GM12878 (cell line): ENCODE measurements around the gene NUP54. TPM values are rescaled to one million over a fixed set of nuclear protein-coding genes. Genes with fewer than 3 reads are reported as not detected.

Source experiments
- ATAC-seq: fragments of 200-7000 bp; cut with Tn5 transposase; 3 replicates; pipeline ENCODE4 v1.9.1; 2020; ENCODE audit warnings: mild to moderate bottlenecking, moderate library complexity
- BruUV-seq: library from RNA; stranded (reverse); fragments of 400-500 nt; replicated peaks from 2 replicates; lab custom pipeline; 2021; lab: Mats Ljungman, UMichigan
- CTCF ChIA-PET: fragments of 300-600 bp; sonication (Branson Sonifier 250); formaldehyde crosslinking; extraction: SDS; loops from one replicate; lab custom pipeline; 2021; ENCODE audit warnings: inconsistent platforms; lab: Yijun Ruan, JAX
- POLR2A ChIA-PET: fragments of 350-600 bp; formaldehyde crosslinking; extraction: SDS; loops from one replicate; lab custom pipeline; 2021; ENCODE audit warnings: inconsistent platforms; lab: Charles Lee
- RAD21 ChIA-PET: fragments of 300-600 bp; sonication (Branson Sonifier 250); formaldehyde crosslinking; loops from one replicate; lab custom pipeline; 2023; ENCODE audit warnings: antibody characterized with exemption; ENCODE audit not compliant: unreplicated experiment; lab: Charles Lee
- SMC1A ChIA-PET: fragments of 300-600 bp; sonication (Branson Sonifier 250); formaldehyde crosslinking; loops from one replicate; lab custom pipeline; 2023; ENCODE audit not compliant: unreplicated experiment, uncharacterized antibody; lab: Charles Lee
- DNase-seq: peaks from one replicate; pipeline ENCODE4 v3.0.0-alpha.2; 2011; ENCODE audit warnings: low read depth, low spot score
- FAIRE-seq: peaks from 3 replicates; lab custom pipeline; 2011; peaks lifted over from hg19 to GRCh38; lab: Jason Lieb, UNC
- H2AFZ ChIP-seq: 2 replicates; pipeline ENCODE4 v1.6.0; 2011; ENCODE audit warnings: low read depth, low read length, control low read depth; ENCODE audit not compliant: control insufficient read depth
- H3K27ac ChIP-seq: 2 replicates; pipeline ENCODE4 v1.5.1; 2011; ENCODE audit warnings: control low read depth; ENCODE audit not compliant: control insufficient read depth, insufficient read depth
- H3K27me3 ChIP-seq, 2 experiments: replicated peaks in 1 of 2; 2 replicates each; pipeline versions ENCODE4 v1.6.0 to v1.6.1; 2011; ENCODE audit warnings: low read length in 1 of 2; ENCODE audit not compliant: control insufficient read depth in 2 of 2, insufficient read depth in 2 of 2
- H3K36me3 ChIP-seq, 2 experiments: 2 replicates each; pipeline ENCODE4 v1.5.1; 2011; ENCODE audit warnings: low read length in 1 of 2; ENCODE audit not compliant: control insufficient read depth in 2 of 2, insufficient read depth in 2 of 2
- H3K4me1 ChIP-seq: 2 replicates; pipeline ENCODE4 v1.6.1; 2011; ENCODE audit warnings: mild to moderate bottlenecking, low read length, moderate library complexity, mixed read lengths; ENCODE audit not compliant: control insufficient read depth, insufficient read depth
- H3K4me2 ChIP-seq: 2 replicates; pipeline ENCODE4 v1.6.0; 2011; ENCODE audit warnings: control low read depth; ENCODE audit not compliant: control insufficient read depth, insufficient read depth
- H3K4me3 ChIP-seq: fragments of 200-600 bp; sonication (generic); 2 replicates; pipeline ENCODE4 v1.5.1; 2016
- H3K79me2 ChIP-seq: 2 replicates; pipeline ENCODE4 v1.6.0; 2011; ENCODE audit warnings: low read length; ENCODE audit not compliant: control insufficient read depth, insufficient read depth
- H3K9ac ChIP-seq: 2 replicates; pipeline ENCODE4 v1.8.0; 2011; ENCODE audit warnings: low read length, control low read depth, mixed read lengths; ENCODE audit not compliant: control insufficient read depth, insufficient read depth
- H3K9me3 ChIP-seq: replicated peaks from 3 replicates; pipeline ENCODE4 v1.5.1; 2011; ENCODE audit warnings: mild to moderate bottlenecking, low read length; ENCODE audit not compliant: control insufficient read depth, insufficient read depth
- H4K20me1 ChIP-seq: 2 replicates; pipeline ENCODE4 v1.6.0; 2011; ENCODE audit not compliant: control insufficient read depth, insufficient read depth
- ATF7 ChIP-seq: fragments of 450-650 bp; IDR thresholded peaks from 2 replicates; pipeline ENCODE4 v1.6.1; 2016; ENCODE audit warnings: low read depth, mild to moderate bottlenecking
- BRCA1 ChIP-seq: IDR thresholded peaks from 2 replicates; pipeline ENCODE4 v1.6.1; 2011; ENCODE audit warnings: low read depth, low read length, improper control_type of control experiment
- CTCF ChIP-seq, 3 experiments: IDR thresholded peaks in 2 of 3; conservative IDR thresholded peaks in 1 of 3; 2 replicates each; pipeline ENCODE4 v1.5.1; 2011; ENCODE audit warnings: low read depth in 3 of 3, low read length in 3 of 3, mild to moderate bottlenecking in 3 of 3, control low read depth in 2 of 3, moderate library complexity in 2 of 3, inconsistent platforms in 1 of 3, mixed read lengths in 1 of 3; ENCODE audit not compliant: control insufficient read depth in 2 of 3, insufficient read depth in 1 of 3; ENCODE audit errors: extremely low read depth in 1 of 3
- E2F4 ChIP-seq: IDR thresholded peaks from 2 replicates; pipeline ENCODE4 v1.6.1; 2012; ENCODE audit warnings: low read depth, low read length, improper control_type of control experiment
- EZH2 ChIP-seq: IDR thresholded peaks from 2 replicates; pipeline ENCODE4 v1.6.1; 2012; ENCODE audit warnings: low read depth, mild to moderate bottlenecking, control low read depth, inconsistent platforms, low read length, borderline replicate concordance; ENCODE audit not compliant: control insufficient read depth
- HDGF ChIP-seq: fragments of 450-650 bp; IDR thresholded peaks from 2 replicates; pipeline ENCODE4 v1.6.1; 2016; ENCODE audit warnings: antibody characterized with exemption
- JUNB ChIP-seq: IDR thresholded peaks from 2 replicates; pipeline ENCODE4 v1.6.1; 2016; ENCODE audit warnings: antibody characterized with exemption, mild to moderate bottlenecking
- JUND ChIP-seq: IDR thresholded peaks from 2 replicates; pipeline ENCODE4 v1.6.1; 2012; ENCODE audit warnings: low read depth, mild to moderate bottlenecking, low read length, improper control_type of control experiment, moderate library complexity
- KDM1A ChIP-seq: fragments of 200-600 bp; sonication (generic); IDR thresholded peaks from 2 replicates; pipeline ENCODE4 v1.6.1; 2016; ENCODE audit warnings: borderline replicate concordance
- MEF2A ChIP-seq: IDR thresholded peaks from 2 replicates; pipeline ENCODE4 v1.6.1; 2011; ENCODE audit warnings: low read depth, mild to moderate bottlenecking, low read length, moderate library complexity; ENCODE audit not compliant: insufficient read depth
- MEF2B ChIP-seq: fragments of 450-650 bp; IDR thresholded peaks from 2 replicates; pipeline ENCODE4 v1.6.1; 2018; ENCODE audit warnings: mild to moderate bottlenecking, moderate library complexity; ENCODE audit not compliant: partially characterized antibody, poor library complexity, severe bottlenecking
- MLLT1 ChIP-seq: fragments of 450-650 bp; IDR thresholded peaks from 2 replicates; pipeline ENCODE4 v1.6.1; 2016; ENCODE audit warnings: mild to moderate bottlenecking
- MXI1 ChIP-seq: fragments of 150-350 bp; IDR thresholded peaks from 2 replicates; pipeline ENCODE4 v1.6.1; 2011; ENCODE audit warnings: low read depth, mild to moderate bottlenecking, inconsistent platforms, low read length, improper control_type of control experiment
- MYB ChIP-seq: fragments of 150-350 bp; IDR thresholded peaks from 2 replicates; pipeline ENCODE4 v1.6.1; 2014; ENCODE audit warnings: mild to moderate bottlenecking, low read depth, low read length, borderline replicate concordance
- NFXL1 ChIP-seq: fragments of 450-650 bp; IDR thresholded peaks from 2 replicates; pipeline ENCODE4 v1.6.1; 2017; ENCODE audit warnings: antibody characterized with exemption, mild to moderate bottlenecking, borderline replicate concordance
- POLR2A ChIP-seq: IDR thresholded peaks from 2 replicates; pipeline ENCODE4 v1.6.1; 2011; ENCODE audit warnings: low read depth, mild to moderate bottlenecking, low read length
- POLR2AphosphoS5 ChIP-seq: IDR thresholded peaks from 2 replicates; pipeline ENCODE4 v1.6.1; 2011; ENCODE audit warnings: mild to moderate bottlenecking, low read length, inconsistent platforms
- RAD51 ChIP-seq: fragments of 450-650 bp; IDR thresholded peaks from 2 replicates; pipeline ENCODE4 v1.6.1; 2016; ENCODE audit warnings: moderate library complexity, mild to moderate bottlenecking, inconsistent platforms
- RUNX3 ChIP-seq: IDR thresholded peaks from 2 replicates; pipeline ENCODE4 v1.6.1; 2012; ENCODE audit warnings: low read length, inconsistent platforms
- SIX5 ChIP-seq: IDR thresholded peaks from 2 replicates; pipeline ENCODE4 v1.6.1; 2011; ENCODE audit warnings: mild to moderate bottlenecking, low read depth, low read length, moderate library complexity; ENCODE audit not compliant: severe bottlenecking
- YY1 ChIP-seq: IDR thresholded peaks from 2 replicates; pipeline ENCODE4 v1.6.1; 2011; ENCODE audit warnings: low read depth, mild to moderate bottlenecking, low read length
- WGBS: methylation state at CpG from one replicate; pipeline ENCODE4 v1.1.6; 2016; ENCODE audit warnings: low lambda C conversion rate; ENCODE audit not compliant: insufficient replicate concordance, insufficient coverage; ENCODE audit errors: missing lambda C conversion rate; 5-methylcytosine and 5-hydroxymethylcytosine counted together
- in situ Hi-C: fragments of 300-500 bp; cut with MboI; formaldehyde crosslinking; loops from 9 replicates; pipeline ENCODE4 v1.14.3; 2018; ENCODE audit warnings: mixed read lengths
- intact Hi-C: fragments of 100-400 bp; cut with micrococcal nuclease; formaldehyde crosslinking; loops from one replicate; pipeline ENCODE4 v1.14.2; 2022; ENCODE audit not compliant: unreplicated experiment
- polyA plus RNA-seq, 11 experiments: library from polyadenylated mRNA; depleted of rRNA in 4 of 11; unstranded in 6 of 11; stranded (reverse) in 5 of 11; fragments of >200 nt; fragmentation: Nextera tagmentation in 4 of 11; fragmentation: Illumina TruSeq in 1 of 11; extraction: Ambion mirVana in 4 of 11; extraction: Trizol in 1 of 11; gene quantifications; 1 replicate in 1 of 11; 2 replicates in 10 of 11; pipeline versions ENCODE4 v1.2.1 to v1.2.3, GENCODE V29; 2011 to 2016; ENCODE audit warnings: inconsistent platforms in 2 of 11, missing spikeins in 2 of 11, low read depth in 1 of 11
- total RNA-seq, 4 experiments: library from RNA; depleted of rRNA in 3 of 4; stranded (reverse); fragments of >200 nt in 3 of 4; fragmentation: Illumina TruSeq in 1 of 4; extraction: Trizol in 1 of 4; gene quantifications; 2 replicates each; pipeline versions ENCODE4 v1.2.1 to v1.2.3, GENCODE V29; 2013 to 2021

Gene NUP54
- total and polyA plus RNA-seq, 10 of the 15 experiments (the other 5 are each of a cell fraction or from before 2014, with no cell fraction given) = 17.5 to 69.0 (median 42.3) TPM

- Histone ChIP-seq H4K20me1 (peaks cover 2% of the 10 kb centered on the region; the same call in 1 of the 2 replicates), H2AFZ (no peak overlapping the region), H3K27ac (no peak overlapping the region), H3K9me3 (no peaks in the 10 kb centered on the region), H3K4me1 (no peaks in the 10 kb centered on the region), H3K4me3 (no peak overlapping the region), H3K27me3 (peaks cover 0 to 3% of the 10 kb centered on the region in 2 experiments; a peak in 1 of 4 replicates), H3K36me3 (no peaks in the 10 kb centered on the region), H3K9ac (no peak overlapping the region), H3K79me2 (no peaks in the 10 kb centered on the region), H3K4me2 (no peak overlapping the region)
- DNase-seq (no peak), FAIRE-seq (no peak), ATAC-seq (peak; percentile 70)
- ChIA-PET SMC1A (interaction anchor here (0.6 to 1.7 kb wide), 6 partner anchors 13 to 191 kb away, joined by 3 to 10 read pairs (median 4); no protein-coding TSS in a partner anchor), POLR2A (no interaction called here), RAD21 (interaction anchor here (1.5 kb wide), 2 partner anchors 91 to 172 kb away, joined by 5 to 8 read pairs; no protein-coding TSS in a partner anchor), CTCF (interaction anchor here (0.5 to 5.5 kb wide), 13 partner anchors 10 to 969 kb away, joined by 3 to 43 read pairs (median 4); no protein-coding TSS in a partner anchor)
- intact Hi-C loops (no loop called here), in situ Hi-C loops (no loop called here)
- WGBS = 33% methylated on average over 13 of the region's 13 CpGs
- BruUV-seq = no TSS peak
- TF ChIP-seq POLR2A = no peak
- no peak for TF ChIP-seq POLR2AphosphoS5
- peak; percentile 50; the same call in 1 of the 2 replicates for TF ChIP-seq YY1
- no peak for TF ChIP-seq MEF2A
- no peak for TF ChIP-seq RAD51
- no peak for TF ChIP-seq MXI1
- no peak for TF ChIP-seq ATF7
- no peak for TF ChIP-seq E2F4
- no peak for TF ChIP-seq MLLT1
- no peak for TF ChIP-seq EZH2
- TF ChIP-seq JUND = no peak
- TF ChIP-seq BRCA1 = no peak
- TF ChIP-seq RUNX3 = no peak
- TF ChIP-seq JUNB = no peak
- TF ChIP-seq MEF2B = no peak
- no peak for TF ChIP-seq SIX5
- TF ChIP-seq CTCF (IDR thresholded peaks at IDR 0.05 in 2 of 3, conservative IDR thresholded peaks at IDR 0.05 in 1 of 3; ENCODE audit: control insufficient read depth in 2 of 3, extremely low read depth in 1 of 3, insufficient read depth in 1 of 3, low read depth in 3 of 3, low read length in 3 of 3) = peak; percentile 27 to 45 (median 34); a peak in 4 of 6 replicates
- no peak for TF ChIP-seq MYB
- TF ChIP-seq NFXL1 = no peak
- no peak for TF ChIP-seq HDGF
- TF ChIP-seq KDM1A = no peak
These were observed 61.0 kb downstream of the NUP54 start for GRCh38 chr4:76087007-76087769.
